Astrocyte of the cerebellum (primary cell): ENCODE results near the gene GRIN2C.

Source experiments
- DNase-seq: peaks from one replicate; pipeline ENCODE4 v3.0.0-alpha.2; 2011; ENCODE audit warnings: low read depth
- H3K4me3 ChIP-seq: 2 replicates; pipeline ENCODE4 v1.5.1; 2011; ENCODE audit warnings: mild to moderate bottlenecking, low read depth, low read length, moderate library complexity
- in situ Hi-C: cut with HindIII; loops from 2 replicates; pipeline ENCODE4 v1.10.0; 2017; ENCODE audit warnings: low sequenced_read_pairs
- TF ChIP-seq, protein P1 (sequence below): IDR thresholded peaks from 2 replicates; pipeline ENCODE4 v1.5.1; 2012; ENCODE audit warnings: low read length, low read depth, moderate library complexity, mild to moderate bottlenecking; ENCODE audit errors: missing control alignments

GRIN2C gene

DNA sequence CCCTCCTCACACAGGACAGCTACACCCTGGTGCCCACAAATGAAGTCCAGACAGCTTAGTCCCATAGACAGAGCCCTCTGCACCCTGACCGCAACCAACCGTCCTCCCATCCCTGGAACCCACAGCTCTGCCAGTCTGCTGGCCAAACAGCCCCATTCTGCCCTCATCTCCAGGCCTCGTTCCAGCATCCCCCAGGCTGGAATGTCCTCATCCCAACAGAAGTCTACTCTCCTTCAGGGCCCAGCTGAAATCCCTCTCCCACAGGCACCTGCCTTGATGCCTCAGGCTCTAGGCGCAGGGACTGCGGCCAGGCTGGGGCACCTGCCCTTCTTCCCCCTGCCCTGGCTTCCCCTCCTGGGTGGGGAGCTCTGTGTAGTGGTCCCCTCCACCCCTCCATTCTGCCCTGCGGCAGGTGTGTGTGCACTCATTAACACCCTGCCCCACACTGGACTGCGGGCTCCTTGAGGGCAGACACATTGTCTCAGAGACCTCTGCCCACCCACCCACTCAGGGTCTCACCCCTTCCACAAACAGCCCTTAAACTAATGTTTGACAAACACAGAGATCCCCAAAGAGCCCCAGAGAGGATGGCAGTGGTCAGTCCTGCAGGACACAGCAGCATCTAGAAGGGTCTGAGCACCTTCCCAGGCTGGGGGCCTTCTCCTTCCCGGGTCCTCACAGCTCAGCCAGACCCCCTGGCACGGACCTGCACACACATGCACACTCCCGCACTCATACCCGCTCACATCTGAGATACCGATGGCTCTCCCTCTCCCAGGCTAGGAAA, 820 bp downstream of the GRIN2C start:
- DNase-seq = no peak
- TF ChIP-seq, protein P1, sequence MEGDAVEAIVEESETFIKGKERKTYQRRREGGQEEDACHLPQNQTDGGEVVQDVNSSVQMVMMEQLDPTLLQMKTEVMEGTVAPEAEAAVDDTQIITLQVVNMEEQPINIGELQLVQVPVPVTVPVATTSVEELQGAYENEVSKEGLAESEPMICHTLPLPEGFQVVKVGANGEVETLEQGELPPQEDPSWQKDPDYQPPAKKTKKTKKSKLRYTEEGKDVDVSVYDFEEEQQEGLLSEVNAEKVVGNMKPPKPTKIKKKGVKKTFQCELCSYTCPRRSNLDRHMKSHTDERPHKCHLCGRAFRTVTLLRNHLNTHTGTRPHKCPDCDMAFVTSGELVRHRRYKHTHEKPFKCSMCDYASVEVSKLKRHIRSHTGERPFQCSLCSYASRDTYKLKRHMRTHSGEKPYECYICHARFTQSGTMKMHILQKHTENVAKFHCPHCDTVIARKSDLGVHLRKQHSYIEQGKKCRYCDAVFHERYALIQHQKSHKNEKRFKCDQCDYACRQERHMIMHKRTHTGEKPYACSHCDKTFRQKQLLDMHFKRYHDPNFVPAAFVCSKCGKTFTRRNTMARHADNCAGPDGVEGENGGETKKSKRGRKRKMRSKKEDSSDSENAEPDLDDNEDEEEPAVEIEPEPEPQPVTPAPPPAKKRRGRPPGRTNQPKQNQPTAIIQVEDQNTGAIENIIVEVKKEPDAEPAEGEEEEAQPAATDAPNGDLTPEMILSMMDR = no peak

DNA sequence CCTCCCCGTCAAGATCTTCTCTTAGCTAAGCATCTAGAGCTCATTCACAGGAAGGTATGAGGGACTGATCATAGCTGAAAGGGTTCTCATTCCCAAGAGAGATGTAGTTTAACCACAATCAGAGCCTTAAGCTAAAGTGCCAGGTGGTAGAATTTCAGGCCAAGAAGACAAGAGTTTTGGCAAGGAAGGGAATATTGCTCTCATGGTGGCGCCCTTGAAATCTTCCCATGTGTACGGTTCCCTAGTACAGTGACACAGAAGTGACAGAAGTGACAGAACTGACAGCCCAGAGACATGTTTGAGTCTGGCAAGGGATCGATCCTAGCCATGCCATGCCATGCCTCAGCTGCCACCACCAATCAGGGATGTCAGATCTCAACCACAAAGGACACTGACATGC, 2.5 kb downstream of the GRIN2C start:
- in situ Hi-C loops = loop anchor here (5.0 kb wide), 1 partner anchor 65 kb away; no protein-coding TSS in a partner anchor
- DNase-seq = no peak
- no peak overlapping the region for H3K4me3 ChIP-seq
- TF ChIP-seq, protein P1 = no peak

More for the DNA sequence above, 820 bp downstream of the GRIN2C start:
- in situ Hi-C loops = loop anchor here (5.0 kb wide), 1 partner anchor 67 kb away; no protein-coding TSS in a partner anchor
- no peak overlapping the region for H3K4me3 ChIP-seq

DNA sequence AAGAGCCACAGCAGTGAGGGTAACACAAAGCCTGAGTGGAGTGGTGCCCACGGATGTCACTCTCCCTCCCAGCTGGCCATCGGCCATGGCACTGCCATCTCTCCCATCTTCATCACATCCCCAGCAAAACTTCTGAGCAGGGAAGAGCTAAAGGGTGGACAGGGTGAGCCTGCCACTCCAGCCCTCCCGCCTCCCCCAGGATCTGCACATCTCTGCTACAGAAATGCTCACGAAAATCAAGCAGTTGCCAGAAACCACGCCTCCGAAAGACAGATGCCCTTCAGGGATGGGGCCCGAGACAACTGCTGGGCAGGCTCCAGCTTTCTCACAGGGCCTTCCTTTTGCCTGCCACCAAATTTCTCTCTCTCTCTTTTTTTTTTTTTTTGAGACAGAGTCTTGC, 3.6 kb downstream of the GRIN2C start:
- in situ Hi-C loops = loop anchor here (5.0 kb wide), 1 partner anchor 64 kb away; no protein-coding TSS in a partner anchor
- no peak for DNase-seq
- TF ChIP-seq, protein P1 = no peak
- H3K4me3 ChIP-seq = no peak overlapping the region

DNA sequence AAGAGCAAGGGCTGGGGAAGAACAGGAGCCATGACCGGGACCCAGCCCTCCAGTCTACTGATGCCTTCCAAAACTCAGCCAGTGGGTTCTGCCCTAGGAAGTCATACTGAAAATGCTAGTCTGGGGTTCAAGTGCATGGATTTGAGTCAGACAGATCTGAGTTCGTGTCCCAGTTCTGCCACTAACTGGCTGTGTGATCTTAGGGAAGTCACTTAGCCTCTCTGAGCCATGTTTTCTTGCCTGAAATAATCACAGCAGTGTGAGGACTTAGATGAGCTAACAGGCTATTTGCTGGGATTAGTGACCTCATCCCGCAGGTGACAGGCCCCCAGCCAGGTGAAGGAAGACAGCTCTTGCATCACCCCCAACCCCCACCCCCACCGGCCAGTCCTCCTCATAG, 4.4 kb downstream of the GRIN2C start:
- TF ChIP-seq, protein P1 = no peak
- no peak for DNase-seq
- in situ Hi-C loops = loop anchor here (5.0 kb wide), 1 partner anchor 63 kb away; no protein-coding TSS in a partner anchor
- H3K4me3 ChIP-seq = no peak overlapping the region

DNA sequence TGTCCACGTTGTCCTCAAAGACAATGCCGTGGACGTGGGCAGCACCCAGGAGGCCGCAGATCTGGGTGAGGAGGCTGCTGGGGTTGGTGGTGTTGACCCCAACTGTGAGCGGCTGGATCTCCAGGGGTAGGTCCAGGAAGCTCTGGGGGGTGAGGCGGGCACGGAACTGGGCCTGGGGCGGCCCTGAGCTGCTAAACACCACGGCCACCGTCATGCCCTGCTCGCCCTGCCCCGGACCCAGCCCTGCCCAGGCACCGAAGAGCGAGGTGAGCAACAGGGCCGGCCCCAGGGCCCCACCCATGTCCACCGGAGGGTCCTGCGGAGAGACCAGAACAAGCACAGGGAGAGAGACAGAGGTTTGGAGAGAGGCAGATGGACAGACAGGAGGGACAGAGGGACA, 4.9 kb downstream of the GRIN2C start:
- in situ Hi-C loops = loop anchor here (5.0 kb wide), 1 partner anchor 62 kb away; no protein-coding TSS in a partner anchor
- no peak for DNase-seq
- H3K4me3 ChIP-seq = no peak overlapping the region
- TF ChIP-seq, protein P1 = no peak

DNA sequence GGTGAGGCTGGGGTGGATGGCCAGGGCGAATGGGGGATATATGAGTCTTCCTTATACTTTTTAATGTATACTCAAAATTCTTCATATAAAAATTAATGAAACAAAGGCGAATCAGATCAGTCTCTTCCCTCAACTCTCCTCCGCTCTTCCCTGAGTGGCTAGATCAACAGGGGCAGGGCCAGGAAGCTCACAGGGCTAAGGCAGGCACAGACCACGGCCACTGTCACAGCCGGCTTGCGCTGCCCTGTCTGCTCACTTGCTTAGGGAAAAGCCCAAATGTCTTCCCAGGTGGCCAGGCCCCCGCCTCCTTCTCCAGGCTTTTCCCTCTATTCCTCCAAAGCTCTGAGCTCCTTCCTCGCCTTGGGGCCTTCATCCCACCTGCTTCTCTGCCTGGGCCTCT, 6.0 kb downstream of the GRIN2C start:
- no peak for DNase-seq
- H3K4me3 ChIP-seq = no peak overlapping the region
- in situ Hi-C loops = no loop called here
- TF ChIP-seq, protein P1 = no peak
